OCI-LY1 (cell line): ENCODE results near the gene SLC26A2.

ENCODE experiments used
- H2AFZ ChIP-seq: fragments of 200-600 bp; sonication (generic), shearing (Covaris generic); 2 replicates; pipeline ENCODE4 v1.6.0; 2014; ENCODE audit warnings: antibody characterized with exemption, mild to moderate bottlenecking, low read length
- H3F3A ChIP-seq: fragments of 200-600 bp; sonication (generic), shearing (Covaris generic); 2 replicates; pipeline ENCODE4 v1.6.0; 2014; ENCODE audit warnings: mild to moderate bottlenecking, antibody characterized with exemption, low read length, moderate library complexity; ENCODE audit not compliant: insufficient read depth
- H3K27ac ChIP-seq: fragments of 200-600 bp; sonication (generic); 2 replicates; pipeline ENCODE4 v1.5.1; 2014; ENCODE audit warnings: low read length, mixed run types, mild to moderate bottlenecking, low read depth; ENCODE audit not compliant: poor library complexity, severe bottlenecking
- H3K27me3 ChIP-seq: fragments of 200-600 bp; sonication (generic); 2 replicates; pipeline ENCODE4 v1.6.0; 2014; ENCODE audit warnings: antibody characterized with exemption, mild to moderate bottlenecking, low read length, moderate library complexity; ENCODE audit not compliant: insufficient read depth
- H3K36me3 ChIP-seq: fragments of 200-600 bp; sonication (generic); 2 replicates; pipeline ENCODE4 v1.6.1; 2014; ENCODE audit warnings: mild to moderate bottlenecking, antibody characterized with exemption, low read length, moderate library complexity, mixed read lengths; ENCODE audit not compliant: insufficient read depth
- H3K4me1 ChIP-seq: fragments of 200-600 bp; sonication (generic); 2 replicates; pipeline ENCODE4 v1.5.1; 2014; ENCODE audit warnings: mild to moderate bottlenecking, low read length, moderate library complexity; ENCODE audit not compliant: insufficient read depth, severe bottlenecking
- H3K4me2 ChIP-seq: fragments of 200-600 bp; sonication (generic), shearing (Covaris generic); 2 replicates; pipeline ENCODE4 v1.6.1; 2014; ENCODE audit warnings: low read length
- H3K4me3 ChIP-seq: fragments of 200-600 bp; sonication (generic); 2 replicates; pipeline ENCODE4 v1.5.1; 2014; ENCODE audit warnings: low read length, low read depth, mild to moderate bottlenecking, mixed read lengths; ENCODE audit not compliant: poor library complexity, severe bottlenecking
- H3K79me2 ChIP-seq: fragments of 200-600 bp; shearing (Covaris generic); 2 replicates; pipeline ENCODE4 v1.6.1; 2016; ENCODE audit warnings: mixed run types, low read length, mixed read lengths; ENCODE audit not compliant: insufficient read depth
- H3K9ac ChIP-seq: fragments of 200-600 bp; sonication (generic), shearing (Covaris generic); 2 replicates; pipeline ENCODE4 v1.6.1; 2014; ENCODE audit warnings: mild to moderate bottlenecking, low read length, mixed read lengths
- H3K9me2 ChIP-seq: fragments of 200-600 bp; sonication (generic), shearing (Covaris generic); 2 replicates; pipeline ENCODE4 v1.6.1; 2014; ENCODE audit warnings: low read depth, mild to moderate bottlenecking, low read length, mixed read lengths
- H3K9me3 ChIP-seq: fragments of 200-600 bp; shearing (Covaris generic); 2 replicates; pipeline ENCODE4 v1.6.1; 2014; ENCODE audit warnings: low read length, mixed read lengths
- H4K20me1 ChIP-seq: fragments of 200-600 bp; sonication (generic), shearing (Covaris generic); 2 replicates; pipeline ENCODE4 v1.6.0; 2016; ENCODE audit warnings: mild to moderate bottlenecking, low read length; ENCODE audit not compliant: insufficient read depth
- EZH2 ChIP-seq: fragments of 200-600 bp; sonication (generic), shearing (Covaris generic); IDR thresholded peaks from 2 replicates; pipeline ENCODE4 v1.8.0; 2017; ENCODE audit warnings: borderline replicate concordance, mixed run types, mild to moderate bottlenecking, antibody characterized with exemption, low read length, moderate library complexity, mixed read lengths
- TF ChIP-seq, protein P1 (sequence below): fragments of 200-600 bp; sonication (generic), shearing (Covaris generic); IDR thresholded peaks from 2 replicates; pipeline ENCODE4 v1.5.1; 2017; ENCODE audit warnings: mild to moderate bottlenecking, antibody characterized with exemption, low read length, moderate library complexity, mixed read lengths

The SLC26A2 gene

GRCh38 chr5:150007050-150007449 is 46.5 kb downstream of the SLC26A2 start:
- Histone ChIP-seq H3K4me3 (no peak overlapping the region), H3K4me2 (no peak overlapping the region), H3K27me3 (no peaks in the 10 kb centered on the region), H4K20me1 (no peaks in the 10 kb centered on the region), H2AFZ (no peak overlapping the region), H3K36me3 (peaks cover 83% of the 10 kb centered on the region), H3K79me2 (peaks cover 27% of the 10 kb centered on the region), H3K27ac (no peak overlapping the region), H3F3A (no peaks in the 10 kb centered on the region), H3K9ac (no peak overlapping the region), H3K4me1 (peaks cover 7% of the 10 kb centered on the region), H3K9me3 (0 out of 2 replicates have a peak, but pooled peaks cover 2% of the 10 kb centered on the region), H3K9me2 (no peaks in the 10 kb centered on the region)
- TF ChIP-seq EZH2 = no peak
- TF ChIP-seq, protein P1, sequence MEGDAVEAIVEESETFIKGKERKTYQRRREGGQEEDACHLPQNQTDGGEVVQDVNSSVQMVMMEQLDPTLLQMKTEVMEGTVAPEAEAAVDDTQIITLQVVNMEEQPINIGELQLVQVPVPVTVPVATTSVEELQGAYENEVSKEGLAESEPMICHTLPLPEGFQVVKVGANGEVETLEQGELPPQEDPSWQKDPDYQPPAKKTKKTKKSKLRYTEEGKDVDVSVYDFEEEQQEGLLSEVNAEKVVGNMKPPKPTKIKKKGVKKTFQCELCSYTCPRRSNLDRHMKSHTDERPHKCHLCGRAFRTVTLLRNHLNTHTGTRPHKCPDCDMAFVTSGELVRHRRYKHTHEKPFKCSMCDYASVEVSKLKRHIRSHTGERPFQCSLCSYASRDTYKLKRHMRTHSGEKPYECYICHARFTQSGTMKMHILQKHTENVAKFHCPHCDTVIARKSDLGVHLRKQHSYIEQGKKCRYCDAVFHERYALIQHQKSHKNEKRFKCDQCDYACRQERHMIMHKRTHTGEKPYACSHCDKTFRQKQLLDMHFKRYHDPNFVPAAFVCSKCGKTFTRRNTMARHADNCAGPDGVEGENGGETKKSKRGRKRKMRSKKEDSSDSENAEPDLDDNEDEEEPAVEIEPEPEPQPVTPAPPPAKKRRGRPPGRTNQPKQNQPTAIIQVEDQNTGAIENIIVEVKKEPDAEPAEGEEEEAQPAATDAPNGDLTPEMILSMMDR = no peak

DNA sequence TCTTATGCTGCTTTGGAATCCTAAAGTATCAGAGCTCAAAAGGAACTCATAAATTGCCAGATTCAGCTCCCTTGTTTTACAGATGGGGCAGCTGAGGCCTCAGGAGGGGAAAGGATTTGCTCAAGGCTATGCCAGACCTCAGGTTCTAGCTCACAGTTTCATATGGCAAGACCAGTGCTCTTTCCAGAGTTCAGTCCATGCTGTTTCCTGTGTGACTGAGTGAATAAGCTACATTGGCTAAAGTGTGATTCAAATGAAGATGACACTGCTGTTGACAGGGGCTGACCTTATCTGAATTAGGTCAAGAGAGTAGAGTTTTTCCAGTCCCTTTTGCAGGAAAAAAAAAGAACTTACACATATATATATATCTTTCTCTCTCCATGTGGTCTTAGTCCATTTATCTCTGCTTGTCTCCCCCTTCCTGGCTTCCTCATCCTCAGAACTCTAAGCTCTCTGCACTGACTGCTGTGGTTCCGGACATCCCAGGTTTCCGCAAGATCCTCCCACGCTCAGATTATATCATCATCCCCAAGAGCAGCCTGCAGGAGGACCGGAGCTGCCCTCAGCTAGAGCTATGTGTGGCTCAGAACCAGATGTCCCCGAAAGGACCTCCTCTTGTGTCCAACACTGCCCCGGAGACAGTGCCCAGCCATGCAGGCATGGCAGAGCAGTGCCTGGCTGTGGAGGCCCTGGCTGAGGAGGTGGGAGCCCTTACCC is 49.3 kb downstream of the SLC26A2 start:
- Histone ChIP-seq H3K9me3 (peaks cover 6% of the 10 kb centered on the region; the same call in 1 of the 2 replicates), H3K27ac (no peak overlapping the region), H2AFZ (no peak overlapping the region), H3F3A (no peaks in the 10 kb centered on the region), H3K9me2 (no peaks in the 10 kb centered on the region), H3K79me2 (peaks cover 7% of the 10 kb centered on the region; the same call in 1 of the 2 replicates), H3K4me3 (no peak overlapping the region), H3K4me2 (no peak overlapping the region), H3K9ac (no peak overlapping the region), H3K4me1 (no peaks in the 10 kb centered on the region), H3K36me3 (peaks cover 98% of the 10 kb centered on the region), H4K20me1 (no peaks in the 10 kb centered on the region), H3K27me3 (no peaks in the 10 kb centered on the region)
- TF ChIP-seq, protein P1 = no peak
- TF ChIP-seq EZH2 = no peak

- Histone ChIP-seq H2AFZ (no peak overlapping the region), H3K9me2 (no peaks in the 10 kb centered on the region), H3K4me2 (no peak overlapping the region), H3K9me3 (peaks cover 8% of the 10 kb centered on the region), H3K4me1 (no peaks in the 10 kb centered on the region), H3K27ac (no peak overlapping the region), H3K27me3 (no peaks in the 10 kb centered on the region), H3K79me2 (no peaks in the 10 kb centered on the region), H4K20me1 (no peaks in the 10 kb centered on the region), H3K4me3 (no peak overlapping the region), H3K36me3 (peaks cover 98% of the 10 kb centered on the region), H3F3A (no peaks in the 10 kb centered on the region), H3K9ac (no peak overlapping the region)
- TF ChIP-seq, protein P1 = no peak
- no peak for TF ChIP-seq EZH2
Measured at GRCh38 chr5:150013931-150014330, 53.4 kb downstream of the SLC26A2 start.
